ENCODE data around the gene SLC24A3. TPM values are rescaled to one million over a fixed set of nuclear protein-coding genes. Genes with fewer than 3 reads are reported as not detected.

SLC24A3 gene
- total and polyA plus RNA-seq, 4 donors: 1.9 to 8.4 (median 5.8) TPM

DNA sequence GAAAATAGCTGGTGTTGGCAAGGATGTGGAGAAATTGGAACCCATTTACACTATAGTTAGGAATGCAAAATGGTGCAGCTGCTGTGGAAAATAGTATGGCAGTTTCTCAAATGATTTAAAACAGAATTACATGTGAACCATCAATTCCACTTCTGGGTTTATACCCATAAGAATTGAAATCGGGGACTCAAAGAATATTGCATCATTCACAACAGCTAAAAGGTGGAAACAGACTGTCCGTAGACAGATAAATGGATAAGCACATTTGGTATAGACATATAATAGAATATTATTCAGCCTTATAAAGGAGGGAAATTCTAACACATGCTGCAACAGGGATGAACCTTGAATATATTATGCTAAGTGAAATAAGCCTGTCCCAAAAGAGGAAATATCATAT, 355.7 kb downstream of the SLC24A3 start:
- Histone ChIP-seq H3K9ac (ENCODE audit: insufficient read depth in 1 of 2, low read length in 2 of 2) (no peak overlapping the region), H3K27ac (ENCODE audit: low read depth in 1 of 2, low read length in 1 of 2) (no peak overlapping the region), H3K27me3 (ENCODE audit: control insufficient read depth in 3 of 3, insufficient read depth in 3 of 3, low read length in 2 of 3) (no peaks in the 10 kb centered on the region), H3K9me3 (ENCODE audit: control insufficient read depth in 4 of 4, insufficient read depth in 3 of 4, low read length in 3 of 4) (peaks cover 0 to 6% (median 0%) of the 10 kb centered on the region in 4 donors), H3K4me3 (no peak overlapping the region), H3K36me3 (ENCODE audit: control insufficient read depth in 4 of 4, insufficient read depth in 4 of 4, low read length in 4 of 4) (peaks cover 0 to 3% (median 0%) of the 10 kb centered on the region in 4 donors), H3K4me1 (ENCODE audit: control insufficient read depth in 5 of 5, insufficient read depth in 5 of 5, low read length in 5 of 5) (peaks cover 0 to 4% (median 0%) of the 10 kb centered on the region in 5 donors)
- DNase-seq: no peak
- 87 to 95% methylated on average over 2 of the region's 2 CpGs for WGBS, 2 donors
- TF ChIP-seq, protein P1, sequence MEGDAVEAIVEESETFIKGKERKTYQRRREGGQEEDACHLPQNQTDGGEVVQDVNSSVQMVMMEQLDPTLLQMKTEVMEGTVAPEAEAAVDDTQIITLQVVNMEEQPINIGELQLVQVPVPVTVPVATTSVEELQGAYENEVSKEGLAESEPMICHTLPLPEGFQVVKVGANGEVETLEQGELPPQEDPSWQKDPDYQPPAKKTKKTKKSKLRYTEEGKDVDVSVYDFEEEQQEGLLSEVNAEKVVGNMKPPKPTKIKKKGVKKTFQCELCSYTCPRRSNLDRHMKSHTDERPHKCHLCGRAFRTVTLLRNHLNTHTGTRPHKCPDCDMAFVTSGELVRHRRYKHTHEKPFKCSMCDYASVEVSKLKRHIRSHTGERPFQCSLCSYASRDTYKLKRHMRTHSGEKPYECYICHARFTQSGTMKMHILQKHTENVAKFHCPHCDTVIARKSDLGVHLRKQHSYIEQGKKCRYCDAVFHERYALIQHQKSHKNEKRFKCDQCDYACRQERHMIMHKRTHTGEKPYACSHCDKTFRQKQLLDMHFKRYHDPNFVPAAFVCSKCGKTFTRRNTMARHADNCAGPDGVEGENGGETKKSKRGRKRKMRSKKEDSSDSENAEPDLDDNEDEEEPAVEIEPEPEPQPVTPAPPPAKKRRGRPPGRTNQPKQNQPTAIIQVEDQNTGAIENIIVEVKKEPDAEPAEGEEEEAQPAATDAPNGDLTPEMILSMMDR (IDR thresholded peaks at IDR 0.05; ENCODE audit: control extremely low read depth, extremely low read depth): no peak
- no peak for ATAC-seq (ENCODE audit: insufficient read depth, low FRiP score)

DNA sequence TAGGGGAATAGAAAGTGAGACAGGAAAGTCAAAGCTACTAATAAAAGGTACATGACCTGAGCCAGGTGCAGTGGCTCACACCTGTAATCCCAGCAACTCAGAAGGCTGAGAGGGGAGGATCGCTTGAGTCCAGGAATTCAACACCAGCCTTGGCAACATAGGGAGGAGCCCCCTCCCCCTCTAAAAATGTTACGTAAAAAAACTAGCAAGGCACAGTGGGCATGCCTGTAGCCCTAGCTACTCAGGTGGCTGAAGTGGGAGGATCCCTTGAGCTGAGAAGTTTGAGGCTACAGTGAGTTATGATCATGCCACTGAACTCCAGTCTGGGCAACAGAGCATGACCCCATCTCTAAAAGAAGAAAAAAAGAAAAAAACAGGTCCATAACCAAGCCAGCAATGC, 359.6 kb downstream of the SLC24A3 start:
- Histone ChIP-seq H3K9ac (ENCODE audit: insufficient read depth in 1 of 2, low read length in 2 of 2) (no peak overlapping the region), H3K4me3 (no peak overlapping the region), H3K36me3 (ENCODE audit: control insufficient read depth in 4 of 4, insufficient read depth in 4 of 4, low read length in 4 of 4) (no peaks in the 10 kb centered on the region), H3K9me3 (ENCODE audit: control insufficient read depth in 4 of 4, insufficient read depth in 3 of 4, low read length in 3 of 4) (peaks cover 0 to 6% (median 0%) of the 10 kb centered on the region in 4 donors), H3K4me1 (ENCODE audit: control insufficient read depth in 5 of 5, insufficient read depth in 5 of 5, low read length in 5 of 5) (no peaks in the 10 kb centered on the region), H3K27me3 (ENCODE audit: control insufficient read depth in 3 of 3, insufficient read depth in 3 of 3, low read length in 2 of 3) (no peaks in the 10 kb centered on the region), H3K27ac (ENCODE audit: low read depth in 1 of 2, low read length in 1 of 2) (no peak overlapping the region)
- TF ChIP-seq, protein P1 (IDR thresholded peaks at IDR 0.05; ENCODE audit: control extremely low read depth, extremely low read depth): no peak
- DNase-seq (no peak), ATAC-seq (ENCODE audit: insufficient read depth, low FRiP score) (no peak)
- 94 to 95% methylated on average over 2 of the region's 2 CpGs for whole genome bisulfite sequencing, 2 donors

DNA sequence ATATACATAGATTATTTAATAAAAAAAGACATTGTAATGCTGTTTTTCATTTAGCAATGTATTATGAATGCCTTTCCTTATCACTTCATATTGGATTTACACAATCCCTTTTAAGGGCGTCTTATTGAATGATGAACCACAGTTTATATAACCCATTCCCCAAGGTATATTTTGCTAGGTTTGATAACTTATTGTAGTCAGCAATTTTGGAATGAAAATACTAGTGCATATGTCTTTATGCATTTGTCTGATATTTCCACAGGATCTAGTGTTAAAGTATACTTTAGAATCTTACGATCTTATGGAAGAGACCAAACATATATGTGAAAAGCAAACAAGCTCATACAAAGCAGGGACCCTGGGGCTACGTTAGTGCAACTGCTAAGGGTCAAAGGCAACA, 365.2 kb downstream of the SLC24A3 start:
- WGBS, 2 donors: 94 to 96% methylated on average over 3 of the region's 3 CpGs
- Histone ChIP-seq H3K9me3 (ENCODE audit: control insufficient read depth in 4 of 4, insufficient read depth in 3 of 4, low read length in 3 of 4) (peaks cover 0 to 3% (median 0%) of the 10 kb centered on the region in 4 donors), H3K4me3 (no peak overlapping the region), H3K27ac (ENCODE audit: low read depth in 1 of 2, low read length in 1 of 2) (no peak overlapping the region), H3K27me3 (ENCODE audit: control insufficient read depth in 3 of 3, insufficient read depth in 3 of 3, low read length in 2 of 3) (no peaks in the 10 kb centered on the region), H3K4me1 (ENCODE audit: control insufficient read depth in 5 of 5, insufficient read depth in 5 of 5, low read length in 5 of 5) (peaks cover 0 to 2% (median 0%) of the 10 kb centered on the region in 5 donors), H3K36me3 (ENCODE audit: control insufficient read depth in 4 of 4, insufficient read depth in 4 of 4, low read length in 4 of 4) (no peaks in the 10 kb centered on the region), H3K9ac (ENCODE audit: insufficient read depth in 1 of 2, low read length in 2 of 2) (no peak overlapping the region)
- DNase-seq (no peak), ATAC-seq (ENCODE audit: insufficient read depth, low FRiP score) (no peak)
- TF ChIP-seq, protein P1 (IDR thresholded peaks at IDR 0.05; ENCODE audit: control extremely low read depth, extremely low read depth): no peak

DNA sequence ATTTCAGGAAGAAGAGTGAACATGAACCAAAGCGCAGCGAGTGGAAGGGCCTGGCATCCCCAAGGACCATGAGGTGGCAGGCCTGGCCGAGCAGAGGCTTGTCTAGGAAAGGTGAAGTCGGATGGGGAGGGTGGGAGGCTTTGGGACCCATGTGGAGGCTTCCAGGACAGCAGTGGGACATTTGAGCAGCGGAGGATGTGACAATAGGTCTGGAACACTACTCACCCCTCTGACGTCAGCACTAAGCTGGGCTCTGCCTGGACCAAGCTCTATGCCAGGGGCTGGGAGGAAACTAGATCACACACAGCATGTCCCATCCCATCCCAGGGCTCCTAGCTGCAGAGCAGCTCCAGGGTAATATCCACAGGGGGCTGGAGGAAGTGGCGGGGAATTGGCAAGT, 370.3 kb downstream of the SLC24A3 start:
- no peaks in the 10 kb centered on the region for H3K27me3 ChIP-seq (ENCODE audit: control insufficient read depth in 3 of 3, insufficient read depth in 3 of 3, low read length in 2 of 3)
- 81 to 87% methylated on average over 7 of the region's 7 CpGs for WGBS, 2 donors
- ATAC-seq (ENCODE audit: insufficient read depth, low FRiP score): no peak
- H3K9ac ChIP-seq (ENCODE audit: insufficient read depth in 1 of 2, low read length in 2 of 2): no peak overlapping the region
- H3K4me1 ChIP-seq (ENCODE audit: control insufficient read depth in 5 of 5, insufficient read depth in 5 of 5, low read length in 5 of 5): peaks cover 0 to 2% (median 0%) of the 10 kb centered on the region in 5 donors
- no peak overlapping the region for H3K4me3 ChIP-seq
- H3K36me3 ChIP-seq (ENCODE audit: control insufficient read depth in 4 of 4, insufficient read depth in 4 of 4, low read length in 4 of 4): peaks cover 0 to 4% (median 0%) of the 10 kb centered on the region in 4 donors
- H3K27ac ChIP-seq (ENCODE audit: low read depth in 1 of 2, low read length in 1 of 2): no peak overlapping the region
- TF ChIP-seq, protein P1 (IDR thresholded peaks at IDR 0.05; ENCODE audit: control extremely low read depth, extremely low read depth): no peak
- DNase-seq: no peak
- H3K9me3 ChIP-seq (ENCODE audit: control insufficient read depth in 4 of 4, insufficient read depth in 3 of 4, low read length in 3 of 4): peaks cover 0 to 3% (median 0%) of the 10 kb centered on the region in 4 donors

All from lung (tissue), 12 donors.